GM12878 (cell line): ENCODE results near the gene DNMT1. TPM values are rescaled to one million over a fixed set of nuclear protein-coding genes. Genes with fewer than 3 reads are reported as not detected.

ENCODE experiments used
- ATAC-seq: fragments of 200-7000 bp; cut with Tn5 transposase; 3 replicates; pipeline ENCODE4 v1.9.1; 2020; ENCODE audit warnings: mild to moderate bottlenecking, moderate library complexity
- BruUV-seq: library from RNA; stranded (reverse); fragments of 400-500 nt; replicated peaks from 2 replicates; lab custom pipeline; 2021; lab: Mats Ljungman, UMichigan
- CTCF ChIA-PET: fragments of 300-600 bp; sonication (Branson Sonifier 250); formaldehyde crosslinking; extraction: SDS; loops from one replicate; lab custom pipeline; 2021; ENCODE audit warnings: inconsistent platforms; lab: Yijun Ruan, JAX
- POLR2A ChIA-PET: fragments of 350-600 bp; formaldehyde crosslinking; extraction: SDS; loops from one replicate; lab custom pipeline; 2021; ENCODE audit warnings: inconsistent platforms; lab: Charles Lee
- RAD21 ChIA-PET: fragments of 300-600 bp; sonication (Branson Sonifier 250); formaldehyde crosslinking; loops from one replicate; lab custom pipeline; 2023; ENCODE audit warnings: antibody characterized with exemption; ENCODE audit not compliant: unreplicated experiment; lab: Charles Lee
- SMC1A ChIA-PET: fragments of 300-600 bp; sonication (Branson Sonifier 250); formaldehyde crosslinking; loops from one replicate; lab custom pipeline; 2023; ENCODE audit not compliant: unreplicated experiment, uncharacterized antibody; lab: Charles Lee
- DNase-seq: peaks from one replicate; pipeline ENCODE4 v3.0.0-alpha.2; 2011; ENCODE audit warnings: low read depth, low spot score
- FAIRE-seq: peaks from 3 replicates; lab custom pipeline; 2011; peaks lifted over from hg19 to GRCh38; lab: Jason Lieb, UNC
- H2AFZ ChIP-seq: 2 replicates; pipeline ENCODE4 v1.6.0; 2011; ENCODE audit warnings: low read depth, low read length, control low read depth; ENCODE audit not compliant: control insufficient read depth
- H3K27ac ChIP-seq: 2 replicates; pipeline ENCODE4 v1.5.1; 2011; ENCODE audit warnings: control low read depth; ENCODE audit not compliant: control insufficient read depth, insufficient read depth
- H3K27me3 ChIP-seq, 2 experiments: replicated peaks in 1 of 2; 2 replicates each; pipeline versions ENCODE4 v1.6.0 to v1.6.1; 2011; ENCODE audit warnings: low read length in 1 of 2; ENCODE audit not compliant: control insufficient read depth in 2 of 2, insufficient read depth in 2 of 2
- H3K36me3 ChIP-seq, 2 experiments: 2 replicates each; pipeline ENCODE4 v1.5.1; 2011; ENCODE audit warnings: low read length in 1 of 2; ENCODE audit not compliant: control insufficient read depth in 2 of 2, insufficient read depth in 2 of 2
- H3K4me1 ChIP-seq: 2 replicates; pipeline ENCODE4 v1.6.1; 2011; ENCODE audit warnings: mild to moderate bottlenecking, low read length, moderate library complexity, mixed read lengths; ENCODE audit not compliant: control insufficient read depth, insufficient read depth
- H3K4me2 ChIP-seq: 2 replicates; pipeline ENCODE4 v1.6.0; 2011; ENCODE audit warnings: control low read depth; ENCODE audit not compliant: control insufficient read depth, insufficient read depth
- H3K4me3 ChIP-seq: fragments of 200-600 bp; sonication (generic); 2 replicates; pipeline ENCODE4 v1.5.1; 2016
- H3K79me2 ChIP-seq: 2 replicates; pipeline ENCODE4 v1.6.0; 2011; ENCODE audit warnings: low read length; ENCODE audit not compliant: control insufficient read depth, insufficient read depth
- H3K9ac ChIP-seq: 2 replicates; pipeline ENCODE4 v1.8.0; 2011; ENCODE audit warnings: low read length, control low read depth, mixed read lengths; ENCODE audit not compliant: control insufficient read depth, insufficient read depth
- H3K9me3 ChIP-seq: replicated peaks from 3 replicates; pipeline ENCODE4 v1.5.1; 2011; ENCODE audit warnings: mild to moderate bottlenecking, low read length; ENCODE audit not compliant: control insufficient read depth, insufficient read depth
- H4K20me1 ChIP-seq: 2 replicates; pipeline ENCODE4 v1.6.0; 2011; ENCODE audit not compliant: control insufficient read depth, insufficient read depth
- E2F8 ChIP-seq: fragments of 450-650 bp; IDR thresholded peaks from 2 replicates; pipeline ENCODE4 v1.6.1; 2018; ENCODE audit warnings: mild to moderate bottlenecking, low read depth, moderate library complexity; ENCODE audit not compliant: partially characterized antibody
- IKZF2 ChIP-seq, 2 experiments: fragments of 450-650 bp; IDR thresholded peaks; 2 replicates each; pipeline ENCODE4 v1.6.1; 2017; ENCODE audit warnings: mild to moderate bottlenecking in 2 of 2, moderate library complexity in 2 of 2
- IRF3 ChIP-seq: fragments of 450-650 bp; IDR thresholded peaks from 2 replicates; pipeline ENCODE4 v1.6.1; 2014; ENCODE audit warnings: mild to moderate bottlenecking
- KAT2A ChIP-seq: conservative IDR thresholded peaks from 2 replicates; pipeline ENCODE4 v1.6.1; 2011; ENCODE audit warnings: low read depth, low read length; ENCODE audit not compliant: control insufficient read depth
- NFYA ChIP-seq: IDR thresholded peaks from 2 replicates; pipeline ENCODE4 v1.6.1; 2011; ENCODE audit warnings: low read depth, mild to moderate bottlenecking, low read length, improper control_type of control experiment, borderline replicate concordance
- NFYB ChIP-seq: IDR thresholded peaks from 2 replicates; pipeline ENCODE4 v1.6.1; 2011; ENCODE audit warnings: low read depth, mild to moderate bottlenecking, low read length, improper control_type of control experiment, moderate library complexity; ENCODE audit not compliant: insufficient read depth
- NKRF ChIP-seq: fragments of 450-650 bp; conservative IDR thresholded peaks from 2 replicates; pipeline ENCODE4 v1.6.1; 2017; ENCODE audit warnings: mild to moderate bottlenecking, moderate library complexity
- PAX8 ChIP-seq: fragments of 450-650 bp; IDR thresholded peaks from 2 replicates; pipeline ENCODE4 v1.6.1; 2017; ENCODE audit warnings: mild to moderate bottlenecking, moderate library complexity
- SUPT20H ChIP-seq: IDR thresholded peaks from 2 replicates; pipeline ENCODE4 v1.6.1; 2011; ENCODE audit warnings: low read depth, mild to moderate bottlenecking, low read length, moderate library complexity, borderline replicate concordance; ENCODE audit not compliant: control insufficient read depth
- ZBTB11 ChIP-seq: fragments of 450-650 bp; formaldehyde crosslinking; IDR thresholded peaks from 2 replicates; pipeline ENCODE4 v1.5.0; 2022; ENCODE audit warnings: mild to moderate bottlenecking, missing genetic modification characterization
- WGBS: methylation state at CpG from one replicate; pipeline ENCODE4 v1.1.6; 2016; ENCODE audit warnings: low lambda C conversion rate; ENCODE audit not compliant: insufficient replicate concordance, insufficient coverage; ENCODE audit errors: missing lambda C conversion rate; 5-methylcytosine and 5-hydroxymethylcytosine counted together
- in situ Hi-C: fragments of 300-500 bp; cut with MboI; formaldehyde crosslinking; loops from 9 replicates; pipeline ENCODE4 v1.14.3; 2018; ENCODE audit warnings: mixed read lengths
- intact Hi-C: fragments of 100-400 bp; cut with micrococcal nuclease; formaldehyde crosslinking; loops from one replicate; pipeline ENCODE4 v1.14.2; 2022; ENCODE audit not compliant: unreplicated experiment
- polyA plus RNA-seq, 11 experiments: library from polyadenylated mRNA; depleted of rRNA in 4 of 11; unstranded in 6 of 11; stranded (reverse) in 5 of 11; fragments of >200 nt; fragmentation: Nextera tagmentation in 4 of 11; fragmentation: Illumina TruSeq in 1 of 11; extraction: Ambion mirVana in 4 of 11; extraction: Trizol in 1 of 11; gene quantifications; 1 replicate in 1 of 11; 2 replicates in 10 of 11; pipeline versions ENCODE4 v1.2.1 to v1.2.3, GENCODE V29; 2011 to 2016; ENCODE audit warnings: inconsistent platforms in 2 of 11, missing spikeins in 2 of 11, low read depth in 1 of 11
- total RNA-seq, 4 experiments: library from RNA; depleted of rRNA in 3 of 4; stranded (reverse); fragments of >200 nt in 3 of 4; fragmentation: Illumina TruSeq in 1 of 4; extraction: Trizol in 1 of 4; gene quantifications; 2 replicates each; pipeline versions ENCODE4 v1.2.1 to v1.2.3, GENCODE V29; 2013 to 2021

The DNMT1 gene
- total and polyA plus RNA-seq, 10 of the 15 experiments (the other 5 are each of a cell fraction or from before 2014, with no cell fraction given), result 70.0 to 290 (median 133) TPM

- 100% methylated on average over 5 of the region's 5 CpGs for WGBS
- BruUV-seq, result no TSS peak
- peak overlapping the region; percentile 41 for H3K4me2 ChIP-seq
- TF ChIP-seq SUPT20H (no peak), PAX8 (no peak), E2F8 (no peak), IRF3 (no peak), KAT2A (no peak), ZBTB11 (CRISPR knock-in tag) (no peak), NFYB (no peak), NFYA (no peak), NKRF (no peak), IKZF2 (IDR thresholded peaks at IDR 0.05) (no peak)
Observed at GRCh38 chr19:10190026-10190425, 4.7 kb downstream of the DNMT1 start.

More at GRCh38 chr19:10190026-10190425, 4.7 kb downstream of the DNMT1 start:
- no peak overlapping the region for H2AFZ ChIP-seq
- no peak for FAIRE-seq
- peaks cover 11% of the 10 kb centered on the region for H3K4me1 ChIP-seq
- peaks cover 8 to 22% of the 10 kb centered on the region in 2 experiments for H3K36me3 ChIP-seq
- ChIA-PET RAD21 (no interaction called here), SMC1A (interaction anchor here (1.2 to 1.7 kb wide), 4 partner anchors 11 to 68 kb away, joined by 3 to 5 read pairs (median 4); no protein-coding TSS in a partner anchor), POLR2A (no interaction called here), CTCF (interaction anchor here (0.7 to 2.4 kb wide), 4 partner anchors 60 to 162 kb away, joined by 3 to 12 read pairs (median 3); partner anchors contain the start of gene P2RY11)
- ATAC-seq, result no peak
- H3K4me3 ChIP-seq, result peak overlapping the region; percentile 19; the same call in 1 of the 2 replicates
- H3K27ac ChIP-seq, result no peak overlapping the region
- H3K27me3 ChIP-seq, result no peaks in the 10 kb centered on the region
- in situ Hi-C loops, result no loop called here
- DNase-seq, result no peak
- H4K20me1 ChIP-seq, result peaks cover 4% of the 10 kb centered on the region; the same call in 1 of the 2 replicates
- H3K9me3 ChIP-seq, result no peaks in the 10 kb centered on the region
- no peak overlapping the region for H3K9ac ChIP-seq
- H3K79me2 ChIP-seq, result peaks cover 88% of the 10 kb centered on the region
- intact Hi-C loops, result no loop called here
